ENCODE data around the gene DTX1. TPM values are rescaled to one million over a fixed set of nuclear protein-coding genes. Genes with fewer than 3 reads are reported as not detected.

Gene DTX1
- polyA plus RNA-seq, 1 donor (not counting 4 experiments of a cell fraction or from before 2014, with no cell fraction given): not detected

GRCh38 chr12:113075137-113075683 is 18.7 kb downstream of the DTX1 start:
- Histone ChIP-seq H3K4me2 (ENCODE audit: control insufficient read depth, extremely low read depth, insufficient read depth, low read depth, low read length) (no peak overlapping the region), H3K79me2 (ENCODE audit: control insufficient read depth, insufficient read depth, low read length) (no peaks in the 10 kb centered on the region), H3K9me1 (ENCODE audit: control insufficient read depth, extremely low read depth, insufficient read depth, low read length) (no peaks in the 10 kb centered on the region), H3K27me3 (ENCODE audit: control insufficient read depth, extremely low read depth, insufficient read depth, low read length) (peaks cover 41% of the 10 kb centered on the region), H2AFZ (ENCODE audit: control insufficient read depth, low read length) (no peak overlapping the region), H3K9ac (ENCODE audit: control insufficient read depth, extremely low read depth, insufficient read depth, low read length) (no peak overlapping the region), H3K4me1 (ENCODE audit: control insufficient read depth, extremely low read depth, insufficient read depth, low read length) (no peaks in the 10 kb centered on the region), H3K4me3 (ENCODE audit: control insufficient read depth in 2 of 3, extremely low read depth in 1 of 3, insufficient read depth in 2 of 3, low read depth in 1 of 3, low read length in 3 of 3) (no peak overlapping the region), H4K20me1 (ENCODE audit: control insufficient read depth, extremely low read depth, insufficient read depth, low read length) (no peaks in the 10 kb centered on the region), H3K27ac (ENCODE audit: control insufficient read depth, insufficient read depth, low read length) (no peak overlapping the region), H3K36me3 (ENCODE audit: control insufficient read depth in 2 of 2, extremely low read depth in 1 of 2, insufficient read depth in 2 of 2, low read length in 2 of 2) (no peaks in the 10 kb centered on the region), H3K9me3 (ENCODE audit: control insufficient read depth, low read depth, low read length) (no peaks in the 10 kb centered on the region)
- dilution Hi-C loops (cut with MboI; ENCODE audit: extremely low pct_ligation_motif_present, low sequenced_read_pairs): no loop called here
- TF ChIP-seq EZH2 (IDR thresholded peaks at IDR 0.05; ENCODE audit: low read length) (no peak), CTCF (optimal IDR thresholded peaks at IDR 0.05 in 1 of 3, IDR thresholded peaks at IDR 0.05 in 1 of 3, conservative IDR thresholded peaks at IDR 0.05 in 1 of 3; ENCODE audit: extremely low read depth in 1 of 3, insufficient read depth in 2 of 3, low read length in 3 of 3) (no peak)
- FAIRE-seq (no peak), DNase-seq (ENCODE audit: low read depth, low spot score) (no peak)

GRCh38 chr12:113077057-113077858 is 20.7 kb downstream of the DTX1 start:
- no peak overlapping the region for H2AFZ ChIP-seq (ENCODE audit: control insufficient read depth, low read length)
- dilution Hi-C loops (cut with MboI; ENCODE audit: extremely low pct_ligation_motif_present, low sequenced_read_pairs): no loop called here
- no peak for DNase-seq (ENCODE audit: low read depth, low spot score)
- H3K9me1 ChIP-seq (ENCODE audit: control insufficient read depth, extremely low read depth, insufficient read depth, low read length): no peaks in the 10 kb centered on the region
- no peak overlapping the region for H3K4me2 ChIP-seq (ENCODE audit: control insufficient read depth, extremely low read depth, insufficient read depth, low read depth, low read length)
- H3K9ac ChIP-seq (ENCODE audit: control insufficient read depth, extremely low read depth, insufficient read depth, low read length): no peak overlapping the region
- no peak overlapping the region for H3K4me3 ChIP-seq (ENCODE audit: control insufficient read depth in 2 of 3, extremely low read depth in 1 of 3, insufficient read depth in 2 of 3, low read depth in 1 of 3, low read length in 3 of 3)
- no peaks in the 10 kb centered on the region for H3K79me2 ChIP-seq (ENCODE audit: control insufficient read depth, insufficient read depth, low read length)
- H4K20me1 ChIP-seq (ENCODE audit: control insufficient read depth, extremely low read depth, insufficient read depth, low read length): no peaks in the 10 kb centered on the region
- H3K36me3 ChIP-seq (ENCODE audit: control insufficient read depth in 2 of 2, extremely low read depth in 1 of 2, insufficient read depth in 2 of 2, low read length in 2 of 2): no peaks in the 10 kb centered on the region
- no peak for FAIRE-seq
- TF ChIP-seq EZH2 (IDR thresholded peaks at IDR 0.05; ENCODE audit: low read length) (peak; percentile 91), CTCF (optimal IDR thresholded peaks at IDR 0.05 in 1 of 3, IDR thresholded peaks at IDR 0.05 in 1 of 3, conservative IDR thresholded peaks at IDR 0.05 in 1 of 3; ENCODE audit: extremely low read depth in 1 of 3, insufficient read depth in 2 of 3, low read length in 3 of 3) (no peak)
- H3K9me3 ChIP-seq (ENCODE audit: control insufficient read depth, low read depth, low read length): no peaks in the 10 kb centered on the region
- no peak overlapping the region for H3K27ac ChIP-seq (ENCODE audit: control insufficient read depth, insufficient read depth, low read length)
- H3K27me3 ChIP-seq (ENCODE audit: control insufficient read depth, extremely low read depth, insufficient read depth, low read length): peaks cover 41% of the 10 kb centered on the region
- H3K4me1 ChIP-seq (ENCODE audit: control insufficient read depth, extremely low read depth, insufficient read depth, low read length): no peaks in the 10 kb centered on the region

Data from keratinocyte (primary cell).